Glutamatergic neuron (in vitro differentiated cells): ENCODE data around the gene ZBTB16. TPM values are rescaled to one million over a fixed set of nuclear protein-coding genes. Genes with fewer than 3 reads are reported as not detected.

Source experiments
- DNase-seq: peaks from one replicate; pipeline ENCODE4 v3.0.0; 2022
- H3K27ac Mint-ChIP-seq: one replicate; pipeline ENCODE4 v1.8.0; 2020; ENCODE audit warnings: mild to moderate bottlenecking, mixed read lengths, inconsistent platforms; ENCODE audit not compliant: unreplicated experiment
- H3K27me3 Mint-ChIP-seq: one replicate; pipeline ENCODE4 v1.8.0; 2020; ENCODE audit warnings: mild to moderate bottlenecking, moderate library complexity, mixed read lengths, inconsistent platforms; ENCODE audit not compliant: unreplicated experiment
- H3K36me3 Mint-ChIP-seq: one replicate; pipeline ENCODE4 v1.8.0; 2020; ENCODE audit warnings: mild to moderate bottlenecking, mixed read lengths, inconsistent platforms; ENCODE audit not compliant: unreplicated experiment
- H3K4me1 Mint-ChIP-seq: one replicate; pipeline ENCODE4 v1.8.0; 2020; ENCODE audit warnings: mild to moderate bottlenecking, low read depth, mixed read lengths, inconsistent platforms; ENCODE audit not compliant: unreplicated experiment
- H3K4me3 Mint-ChIP-seq: one replicate; pipeline ENCODE4 v1.8.0; 2020; ENCODE audit warnings: mild to moderate bottlenecking, mixed read lengths, inconsistent platforms; ENCODE audit not compliant: unreplicated experiment
- H3K9me3 Mint-ChIP-seq: one replicate; pipeline ENCODE4 v1.8.0; 2020; ENCODE audit warnings: mild to moderate bottlenecking, moderate library complexity, mixed read lengths, inconsistent platforms; ENCODE audit not compliant: unreplicated experiment
- total RNA-seq: library from RNA; stranded (reverse); fragmentation: NEBNext Ultra II Directional; extraction: Animal tissue kit (Norgen Biotek cat#: 25700); gene quantifications from one replicate; pipeline ENCODE4 v1.2.1, GENCODE V29; 2021; ENCODE audit not compliant: unreplicated experiment
- TF ChIP-seq, protein P1 (sequence below): fragments of 200-600 bp; sonication (generic); IDR thresholded peaks from one replicate; pipeline ENCODE4 v1.5.0; 2021; ENCODE audit not compliant: partially characterized antibody, unreplicated experiment

Gene ZBTB16
- total RNA-seq, 1 donor from 2014 or later, result 9.0 TPM

- Mint-ChIP-seq H3K36me3 (no peaks in the 10 kb centered on the region), H3K27me3 (peaks cover 7% of the 10 kb centered on the region), H3K4me3 (no peak overlapping the region), H3K9me3 (peaks cover 4% of the 10 kb centered on the region), H3K27ac (no peak overlapping the region), H3K4me1 (peaks cover 28% of the 10 kb centered on the region)
- DNase-seq, result no peak
- TF ChIP-seq, protein P1, sequence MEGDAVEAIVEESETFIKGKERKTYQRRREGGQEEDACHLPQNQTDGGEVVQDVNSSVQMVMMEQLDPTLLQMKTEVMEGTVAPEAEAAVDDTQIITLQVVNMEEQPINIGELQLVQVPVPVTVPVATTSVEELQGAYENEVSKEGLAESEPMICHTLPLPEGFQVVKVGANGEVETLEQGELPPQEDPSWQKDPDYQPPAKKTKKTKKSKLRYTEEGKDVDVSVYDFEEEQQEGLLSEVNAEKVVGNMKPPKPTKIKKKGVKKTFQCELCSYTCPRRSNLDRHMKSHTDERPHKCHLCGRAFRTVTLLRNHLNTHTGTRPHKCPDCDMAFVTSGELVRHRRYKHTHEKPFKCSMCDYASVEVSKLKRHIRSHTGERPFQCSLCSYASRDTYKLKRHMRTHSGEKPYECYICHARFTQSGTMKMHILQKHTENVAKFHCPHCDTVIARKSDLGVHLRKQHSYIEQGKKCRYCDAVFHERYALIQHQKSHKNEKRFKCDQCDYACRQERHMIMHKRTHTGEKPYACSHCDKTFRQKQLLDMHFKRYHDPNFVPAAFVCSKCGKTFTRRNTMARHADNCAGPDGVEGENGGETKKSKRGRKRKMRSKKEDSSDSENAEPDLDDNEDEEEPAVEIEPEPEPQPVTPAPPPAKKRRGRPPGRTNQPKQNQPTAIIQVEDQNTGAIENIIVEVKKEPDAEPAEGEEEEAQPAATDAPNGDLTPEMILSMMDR, result no peak
Observed at GRCh38 chr11:114084414-114084813, 24.9 kb downstream of the ZBTB16 start.

DNA sequence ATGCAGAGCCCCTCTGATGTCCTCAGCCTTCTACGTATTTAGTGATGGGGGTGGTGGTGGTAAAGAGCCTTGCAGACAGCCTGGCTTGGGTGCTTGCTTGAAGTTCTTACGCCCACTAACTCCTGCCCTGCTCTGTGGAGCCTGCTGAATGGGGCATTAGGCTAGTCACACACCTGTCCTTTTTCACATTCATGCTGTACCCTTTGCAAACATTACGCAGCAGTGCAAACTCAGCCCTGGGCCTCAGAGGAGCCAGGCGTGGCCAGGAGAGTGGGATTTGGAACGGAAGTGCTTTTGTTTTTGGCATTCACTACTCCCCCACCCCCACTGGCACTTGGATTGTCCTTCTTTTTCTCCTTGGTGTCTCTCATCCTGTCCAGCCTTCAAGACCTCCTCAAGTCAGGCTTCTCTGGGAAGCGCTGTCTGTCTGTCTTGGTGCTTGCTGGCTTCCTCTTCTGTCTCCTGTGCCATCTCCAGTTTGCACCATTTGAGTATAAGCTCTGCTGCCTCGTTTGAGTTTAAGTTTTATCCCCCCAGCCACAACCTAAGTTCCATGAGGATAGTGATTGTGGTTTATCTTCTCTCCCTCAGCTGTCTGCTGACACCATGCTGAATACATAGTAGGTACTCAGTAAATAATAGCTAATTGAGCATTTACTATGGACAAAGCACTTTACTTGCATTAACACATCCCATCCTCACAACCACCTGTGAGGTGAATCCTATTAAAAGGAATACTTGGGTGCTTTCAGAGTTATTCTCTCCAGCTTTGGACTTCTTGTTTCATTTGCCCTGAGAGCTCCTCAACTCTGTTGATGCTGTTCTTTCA lies 26.7 kb downstream of the ZBTB16 start:
- H3K27me3 Mint-ChIP-seq, result peaks cover 7% of the 10 kb centered on the region
- no peaks in the 10 kb centered on the region for H3K36me3 Mint-ChIP-seq
- H3K27ac Mint-ChIP-seq, result no peak overlapping the region
- TF ChIP-seq, protein P1, result no peak
- DNase-seq, result no peak
- H3K4me1 Mint-ChIP-seq, result peaks cover 26% of the 10 kb centered on the region
- no peak overlapping the region for H3K4me3 Mint-ChIP-seq
- H3K9me3 Mint-ChIP-seq, result peaks cover 1% of the 10 kb centered on the region

DNA sequence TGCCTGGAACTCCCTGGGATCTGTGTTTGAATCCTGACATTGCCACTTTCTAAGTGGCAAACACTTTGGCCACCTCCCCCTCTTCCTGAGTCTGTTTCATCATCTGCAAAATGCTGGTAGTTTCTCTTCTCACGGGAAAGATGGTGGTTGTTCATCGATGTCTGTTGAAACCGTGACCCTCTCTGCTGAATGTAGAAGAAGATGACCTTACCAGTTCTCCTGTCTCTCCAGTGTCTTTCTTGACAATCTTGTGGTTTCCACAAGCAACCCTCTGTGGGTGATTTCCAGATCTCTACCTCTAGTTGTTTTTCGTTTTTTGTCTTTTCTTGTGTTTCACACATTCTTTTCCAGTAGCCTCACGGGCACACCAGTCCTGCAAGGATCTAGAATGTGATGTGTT lies 27.5 kb downstream of the ZBTB16 start:
- TF ChIP-seq, protein P1, result no peak
- Mint-ChIP-seq H3K4me3 (no peak overlapping the region), H3K9me3 (peaks cover 1% of the 10 kb centered on the region), H3K27me3 (peaks cover 8% of the 10 kb centered on the region), H3K27ac (no peak overlapping the region), H3K36me3 (no peaks in the 10 kb centered on the region), H3K4me1 (peaks cover 26% of the 10 kb centered on the region)
- no peak for DNase-seq

DNA sequence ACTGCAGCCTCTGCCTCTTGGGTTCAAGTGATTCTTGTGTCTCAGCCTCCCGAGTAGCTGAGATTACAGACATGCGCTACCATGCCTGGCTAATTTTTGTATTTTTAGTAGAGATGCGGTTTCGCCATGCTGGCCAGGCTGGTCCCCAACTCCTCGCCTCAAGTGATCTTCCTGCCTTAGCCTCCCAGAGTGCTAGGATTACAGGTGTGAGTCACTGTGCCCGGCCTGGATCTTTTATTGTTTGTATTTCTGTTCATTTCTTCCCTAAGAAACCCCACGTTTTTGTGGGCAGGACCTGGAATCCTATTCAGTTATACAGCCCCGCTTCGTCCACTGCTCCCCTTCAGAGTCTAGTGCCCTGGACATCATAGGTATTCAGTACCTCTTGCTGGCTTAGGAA lies 28.7 kb downstream of the ZBTB16 start:
- DNase-seq, result no peak
- Mint-ChIP-seq H3K27me3 (peaks cover 9% of the 10 kb centered on the region), H3K36me3 (no peaks in the 10 kb centered on the region), H3K4me3 (no peak overlapping the region), H3K9me3 (peaks cover 1% of the 10 kb centered on the region), H3K27ac (no peak overlapping the region), H3K4me1 (peaks cover 29% of the 10 kb centered on the region)
- TF ChIP-seq, protein P1, result no peak

GRCh38 chr11:114088836-114089235 lies 29.3 kb downstream of the ZBTB16 start:
- peaks cover 29% of the 10 kb centered on the region for H3K4me1 Mint-ChIP-seq
- H3K27ac Mint-ChIP-seq, result no peak overlapping the region
- H3K9me3 Mint-ChIP-seq, result peaks cover 3% of the 10 kb centered on the region
- H3K36me3 Mint-ChIP-seq, result no peaks in the 10 kb centered on the region
- TF ChIP-seq, protein P1, result no peak
- no peak for DNase-seq
- H3K27me3 Mint-ChIP-seq, result peaks cover 9% of the 10 kb centered on the region
- no peak overlapping the region for H3K4me3 Mint-ChIP-seq
